ACHN (cell line): ENCODE measurements around the gene PGM2.
A peak's percentile ranks its signal among the peaks of the same experiment; 100 is the strongest.

ENCODE experiments used
- DNase-seq: peaks from one replicate; pipeline ENCODE4 v3.0.0-alpha.2; 2015
- in situ Hi-C: cut with HindIII; loops from 2 replicates; pipeline ENCODE4 v1.10.0; 2017; ENCODE audit warnings: low sequenced_read_pairs, low pct_ligation_motif_present, low pct_unique_long_range_greater_than_20kb

Gene PGM2

DNA sequence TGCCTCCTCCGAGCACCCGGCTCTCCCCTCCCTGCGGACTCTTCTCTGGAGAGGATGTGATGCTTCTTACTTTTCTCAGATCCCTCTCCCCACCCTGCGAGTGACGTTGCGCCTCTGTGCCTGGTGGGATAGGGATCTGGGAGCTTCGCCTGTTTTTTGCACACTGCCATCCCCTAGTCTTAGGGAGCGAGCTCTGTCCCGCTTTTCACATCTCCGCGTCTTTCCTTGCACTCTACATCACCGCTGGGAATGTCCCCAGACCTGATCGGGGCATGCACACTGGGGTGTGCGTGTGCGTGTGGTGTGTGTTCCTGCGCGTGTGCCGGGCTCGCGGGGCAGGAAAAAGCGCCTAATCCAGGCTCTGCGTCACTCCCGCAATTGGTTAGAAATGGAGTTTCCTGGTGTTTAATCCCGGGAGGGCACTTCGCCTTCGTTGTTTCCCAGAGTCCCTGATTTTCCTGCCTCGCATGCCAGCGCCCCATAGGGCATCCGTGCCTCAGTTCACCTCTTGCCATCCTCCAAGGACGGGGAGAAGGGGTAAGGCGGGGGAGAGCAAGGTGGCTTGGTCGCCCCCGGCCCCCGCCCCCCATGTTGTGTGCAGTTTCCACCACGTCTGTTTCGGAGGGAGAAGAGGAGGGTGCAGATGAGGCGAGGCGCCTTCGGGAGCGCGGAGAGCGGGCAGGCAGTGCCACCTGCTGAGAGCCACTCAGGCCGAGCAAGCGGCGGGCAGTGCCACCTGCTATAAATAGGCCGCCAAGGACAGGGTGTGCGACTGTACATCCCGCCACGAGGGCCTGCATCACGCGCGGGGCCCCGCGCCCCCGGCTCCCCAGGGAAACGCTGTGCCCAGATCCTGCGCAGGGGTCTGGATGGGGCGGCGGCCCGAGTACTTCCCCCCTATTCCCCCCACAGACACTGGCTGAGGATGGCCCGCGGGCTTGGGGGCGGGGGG lies 63.6 kb downstream of the PGM2 start:
- in situ Hi-C loops, result no loop called here
- peak; percentile 23 for DNase-seq

DNA sequence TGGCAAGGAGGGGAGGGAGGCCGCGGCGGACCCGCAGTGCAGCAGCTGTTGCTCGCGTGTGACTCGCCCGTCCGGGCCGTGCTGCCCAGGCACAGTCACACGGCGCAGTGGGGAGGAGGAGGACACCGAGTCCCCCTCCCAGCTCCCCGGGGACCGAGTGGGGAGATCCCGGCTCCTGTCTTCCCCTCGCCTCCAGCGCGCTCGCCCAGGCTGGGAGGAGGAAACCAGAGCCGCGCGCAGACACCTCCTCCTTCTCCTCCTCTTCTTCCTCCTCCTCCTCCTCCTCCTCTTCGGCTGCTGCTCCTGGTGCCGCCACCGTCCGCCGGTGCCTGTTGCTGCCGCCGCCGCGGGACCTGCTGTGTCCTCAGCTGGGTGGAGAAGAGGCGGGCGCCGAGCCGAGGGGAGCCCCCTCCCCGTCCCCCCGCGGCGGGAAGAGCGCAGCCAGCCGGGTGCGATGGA lies 64.3 kb downstream of the PGM2 start, which contains the start of gene TBC1D1:
Gene TBC1D1, plus strand, starts transcription at position 284 of the 459 bp plus-strand sequence. CDS start 11,012 bp downstream, outside the sequence.
- in situ Hi-C loops, result no loop called here
- peak; percentile 9 for DNase-seq

DNA sequence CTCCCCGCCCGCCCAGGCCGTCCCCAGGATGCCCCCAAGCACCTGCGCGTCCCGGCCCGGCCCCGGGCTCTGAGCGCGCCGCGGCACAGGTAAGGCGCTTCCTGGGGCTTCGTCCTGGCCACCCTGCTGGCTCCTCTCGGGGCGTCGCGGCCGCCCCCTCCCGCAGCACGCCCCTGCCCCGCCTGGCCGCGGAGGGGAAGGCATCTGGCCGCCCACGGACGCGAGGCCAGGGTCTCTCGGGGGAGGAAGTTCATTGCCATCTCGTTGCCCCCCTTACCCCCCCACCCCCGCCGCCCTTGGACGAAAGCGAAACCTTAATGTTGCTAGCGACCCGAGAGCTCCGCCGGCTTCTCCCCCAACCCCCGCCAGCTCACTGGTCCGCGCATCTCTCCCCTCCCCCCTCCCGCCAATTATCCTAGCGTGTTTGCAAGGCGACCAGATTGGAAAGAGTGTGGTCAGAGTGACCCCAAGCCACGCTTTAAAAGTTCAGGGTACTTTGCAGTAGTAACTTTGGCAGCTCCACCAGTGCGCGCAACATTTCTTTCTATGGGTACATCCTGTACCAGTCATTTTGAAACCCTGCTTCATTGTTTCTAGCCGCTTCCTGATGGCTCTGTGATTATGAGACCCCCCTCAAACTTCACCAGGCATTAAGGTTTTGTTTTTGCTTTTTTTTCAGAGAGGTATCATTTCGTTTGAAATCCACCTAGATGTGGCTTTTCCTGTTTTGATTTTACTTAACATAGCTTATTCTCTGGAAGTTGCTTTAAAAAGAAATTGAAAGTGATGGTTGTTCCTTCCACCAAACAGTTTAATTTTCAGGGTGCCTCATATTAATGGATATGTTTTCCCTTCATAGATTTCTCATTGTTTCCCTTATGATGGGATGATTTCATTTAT lies 65.0 kb downstream of the PGM2 start:
- in situ Hi-C loops, result no loop called here
- peak; percentile 22 for DNase-seq

DNA sequence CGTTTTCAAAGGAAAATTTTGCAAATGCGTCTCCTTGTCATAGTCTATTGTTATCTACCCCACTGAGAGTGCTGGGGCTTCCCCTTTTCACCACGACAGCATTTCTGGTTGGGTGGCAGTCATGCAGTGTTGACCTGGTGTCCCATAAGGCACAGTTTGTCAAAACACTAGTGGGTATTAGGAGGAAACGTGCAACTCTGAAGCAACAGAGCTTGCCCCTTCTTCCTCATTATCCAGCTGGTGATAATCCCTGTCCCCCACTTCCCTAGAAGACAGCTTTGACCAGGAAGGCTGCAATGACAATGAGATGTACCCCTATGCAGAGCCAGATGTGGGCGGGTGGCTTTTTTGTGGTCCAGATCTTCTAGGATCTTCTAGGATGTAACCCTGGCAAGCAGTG lies 66.2 kb downstream of the PGM2 start:
- in situ Hi-C loops, result no loop called here
- DNase-seq, result no peak

DNA sequence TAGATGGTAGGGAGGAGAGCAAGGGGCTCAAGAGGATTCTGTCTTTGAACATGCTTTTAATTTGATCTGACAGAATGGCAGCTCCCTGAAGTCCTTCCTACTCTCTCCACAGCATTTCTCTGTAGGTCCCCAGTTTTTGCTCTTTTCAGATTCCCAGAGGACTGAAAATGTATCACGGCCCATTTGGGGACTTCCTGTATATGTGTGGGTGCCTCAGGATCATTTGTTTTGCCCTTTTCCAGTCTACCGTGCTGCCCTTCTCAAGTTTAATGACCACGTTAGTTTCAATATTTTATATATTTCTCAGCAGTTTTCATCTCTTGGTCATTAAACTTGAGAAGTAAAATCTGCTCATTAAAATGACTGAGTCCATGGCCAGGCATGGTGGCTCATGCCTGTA lies 66.7 kb downstream of the PGM2 start:
- in situ Hi-C loops, result no loop called here
- no peak for DNase-seq

DNA sequence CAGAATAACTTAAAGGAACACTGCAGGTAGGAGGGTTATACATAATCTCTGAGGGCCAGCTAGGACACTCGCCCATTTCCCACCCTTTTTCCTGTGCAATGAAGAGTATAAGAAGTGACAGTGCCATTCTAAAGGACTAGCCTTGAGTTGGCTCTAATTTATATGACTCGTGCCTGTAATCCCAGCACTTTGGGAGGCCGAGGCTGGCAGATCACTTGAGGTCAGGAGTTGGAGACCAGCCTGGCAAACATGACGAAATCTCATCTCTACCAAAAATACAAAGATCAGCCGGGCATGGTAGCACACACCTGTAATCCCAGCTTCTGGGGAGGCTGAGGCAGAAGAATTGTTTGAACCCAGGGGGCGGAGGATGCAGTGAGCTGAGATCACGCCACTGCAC lies 68.8 kb downstream of the PGM2 start:
- in situ Hi-C loops, result no loop called here
- DNase-seq, result no peak

DNA sequence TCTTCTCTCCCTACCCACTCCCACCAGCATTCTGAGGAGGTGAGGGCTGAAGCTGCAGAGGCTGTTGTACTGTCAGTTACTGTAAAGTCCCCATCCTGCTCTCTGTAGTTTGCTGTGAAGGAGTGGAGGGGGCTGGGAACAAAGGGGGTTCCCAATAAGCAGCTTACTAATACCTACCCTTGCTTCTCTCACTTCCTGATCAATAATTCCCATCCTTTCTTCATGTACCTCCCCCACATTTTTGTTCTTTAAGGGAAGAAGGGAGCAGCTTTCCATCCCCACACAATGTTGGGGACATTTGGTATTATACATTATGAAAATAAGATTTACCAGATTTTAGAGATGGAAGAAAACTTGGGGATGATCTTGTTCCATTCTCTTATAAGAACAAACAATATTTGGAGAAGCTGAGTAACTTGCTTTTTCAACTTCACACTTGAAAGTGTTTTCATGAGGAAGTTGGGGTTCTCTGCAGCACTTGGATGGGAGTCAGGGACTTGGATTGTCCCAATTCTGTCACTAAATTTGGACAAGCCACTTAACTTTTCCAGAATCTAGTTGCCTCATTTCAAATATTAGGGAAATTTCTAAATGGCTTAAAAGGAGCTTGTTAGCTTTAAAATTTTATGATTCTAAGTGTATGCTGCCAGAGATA lies 69.8 kb downstream of the PGM2 start:
- in situ Hi-C loops, result no loop called here
- no peak for DNase-seq

DNA sequence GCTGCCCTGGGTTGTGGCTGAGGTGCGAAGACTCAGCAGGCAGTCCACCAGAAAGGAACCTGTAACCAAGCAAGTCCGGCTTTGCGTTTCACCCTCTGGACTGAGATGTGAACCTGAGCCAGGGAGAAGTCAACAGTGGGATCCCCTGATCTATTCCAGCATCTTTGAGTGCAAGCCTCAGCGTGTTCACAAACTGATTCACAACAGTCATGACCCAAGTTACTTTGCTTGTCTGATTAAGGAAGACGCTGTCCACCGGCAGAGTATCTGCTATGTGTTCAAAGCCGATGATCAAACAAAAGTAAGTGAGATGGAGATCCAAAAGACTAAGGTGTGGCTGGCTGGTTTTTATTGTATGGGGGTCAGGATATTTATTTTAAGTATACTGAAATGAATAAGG lies 75.7 kb downstream of the PGM2 start:
- in situ Hi-C loops, result no loop called here
- no peak for DNase-seq

DNA sequence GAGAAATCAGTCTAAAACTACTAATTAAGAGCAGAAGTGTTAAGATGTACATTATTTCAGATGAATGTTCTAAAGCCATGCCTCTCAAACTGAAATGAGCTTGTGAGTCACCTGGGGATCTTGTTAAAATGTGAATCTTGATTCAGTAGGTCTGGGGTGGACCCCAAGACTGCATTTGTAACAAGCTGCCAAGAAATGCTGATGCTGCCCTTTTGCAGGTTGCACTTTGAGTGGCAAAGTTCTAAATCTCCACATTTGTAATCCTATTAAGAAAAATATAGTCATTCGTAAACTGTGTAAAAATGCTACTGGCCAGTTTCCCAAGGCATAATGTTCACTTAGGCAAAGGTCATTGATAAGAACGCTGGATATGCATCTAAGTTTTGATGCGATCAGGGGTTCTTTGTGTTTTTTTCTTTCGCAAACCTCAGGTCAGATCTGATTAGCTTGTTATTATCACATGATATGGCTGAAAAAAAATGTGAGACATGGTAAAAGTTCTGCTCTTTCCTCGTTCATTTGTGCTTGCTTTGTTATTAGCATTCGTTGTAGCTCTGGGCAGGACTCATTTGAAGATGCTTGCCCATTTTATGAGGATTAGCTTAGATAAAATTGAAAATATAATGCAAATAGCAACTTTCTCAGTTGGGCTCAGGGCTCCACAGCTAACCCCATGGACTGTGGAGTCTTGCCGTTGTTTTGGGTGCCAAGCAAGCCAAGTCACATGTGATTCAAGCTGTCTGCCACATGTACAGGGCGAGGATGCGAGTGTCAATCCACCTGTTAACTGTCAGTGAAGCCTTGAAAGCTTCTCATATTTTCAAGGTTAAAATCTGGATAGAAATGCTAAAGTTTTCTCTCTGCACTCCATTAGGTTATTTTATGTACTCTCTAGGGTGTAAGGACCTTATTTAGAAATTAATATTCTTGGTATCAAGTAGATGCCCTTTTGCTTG lies 76.5 kb downstream of the PGM2 start:
- DNase-seq, result no peak
- in situ Hi-C loops, result no loop called here

DNA sequence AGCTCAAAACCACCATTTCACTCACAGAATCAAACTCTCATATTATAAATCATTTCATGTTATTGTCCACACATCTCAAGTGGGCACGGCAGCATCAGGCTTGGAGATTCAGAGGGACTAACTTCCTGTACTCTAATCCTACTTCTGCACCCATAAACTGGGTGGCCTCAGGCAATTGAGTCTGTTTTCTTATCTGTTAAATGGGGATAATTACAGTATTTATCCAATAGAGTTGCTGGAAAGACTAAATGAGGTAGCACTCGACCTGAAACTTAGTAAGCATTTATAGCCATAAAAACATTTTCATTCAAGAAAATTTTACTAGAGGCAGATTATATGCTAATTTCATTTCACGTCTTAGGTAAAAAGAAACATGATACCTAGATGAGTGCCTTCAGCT lies 77.4 kb downstream of the PGM2 start:
- no peak for DNase-seq
- in situ Hi-C loops, result no loop called here

DNA sequence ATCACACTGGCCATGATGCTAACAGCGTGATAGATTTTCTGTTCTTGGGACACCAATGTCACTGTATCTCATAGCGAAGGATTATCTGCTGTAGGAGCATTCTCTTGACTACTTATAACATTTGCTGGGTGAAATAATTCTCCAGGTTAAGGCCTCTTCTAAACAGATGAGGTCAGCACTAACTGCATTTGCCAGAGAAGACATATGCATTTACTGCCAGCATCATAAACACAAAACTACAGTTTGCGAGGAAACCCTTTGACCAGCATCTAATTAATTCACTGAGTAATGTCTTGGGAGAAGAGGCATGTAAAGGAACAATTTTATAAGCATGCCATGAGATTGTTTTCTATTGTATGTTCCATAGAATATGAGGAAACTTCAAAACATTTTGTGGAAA lies 78.3 kb downstream of the PGM2 start:
- in situ Hi-C loops, result no loop called here
- no peak for DNase-seq

DNA sequence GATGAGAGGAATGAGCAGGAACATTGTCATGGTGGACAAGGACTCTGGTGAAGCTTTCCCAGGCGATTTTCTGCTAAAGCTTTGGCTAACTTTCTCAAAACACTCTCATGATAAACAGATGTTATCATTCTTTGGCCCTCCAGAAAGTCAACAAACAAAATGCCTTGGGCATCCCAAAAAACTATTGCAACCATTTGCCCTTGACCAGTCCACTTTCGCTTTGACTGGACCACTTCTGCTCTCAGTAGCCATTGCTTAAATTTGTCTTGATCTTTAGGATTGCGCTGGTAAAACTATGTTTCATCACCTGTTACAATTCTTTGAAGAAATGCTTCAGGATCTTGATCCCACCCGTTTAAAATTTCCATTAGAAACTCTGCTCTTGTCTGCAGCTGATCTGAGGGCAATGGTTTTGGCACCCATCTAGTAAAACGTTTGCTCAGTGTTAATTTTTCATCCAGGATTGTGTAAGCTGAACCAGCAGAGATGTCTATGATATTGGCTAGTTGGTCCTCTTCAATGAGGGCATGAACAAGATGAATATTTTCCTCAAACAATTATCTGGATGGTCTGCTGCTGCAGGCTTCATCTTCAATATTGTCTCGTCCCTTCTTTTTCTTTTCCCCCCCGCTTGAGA lies 79.2 kb downstream of the PGM2 start:
- in situ Hi-C loops, result no loop called here

DNA sequence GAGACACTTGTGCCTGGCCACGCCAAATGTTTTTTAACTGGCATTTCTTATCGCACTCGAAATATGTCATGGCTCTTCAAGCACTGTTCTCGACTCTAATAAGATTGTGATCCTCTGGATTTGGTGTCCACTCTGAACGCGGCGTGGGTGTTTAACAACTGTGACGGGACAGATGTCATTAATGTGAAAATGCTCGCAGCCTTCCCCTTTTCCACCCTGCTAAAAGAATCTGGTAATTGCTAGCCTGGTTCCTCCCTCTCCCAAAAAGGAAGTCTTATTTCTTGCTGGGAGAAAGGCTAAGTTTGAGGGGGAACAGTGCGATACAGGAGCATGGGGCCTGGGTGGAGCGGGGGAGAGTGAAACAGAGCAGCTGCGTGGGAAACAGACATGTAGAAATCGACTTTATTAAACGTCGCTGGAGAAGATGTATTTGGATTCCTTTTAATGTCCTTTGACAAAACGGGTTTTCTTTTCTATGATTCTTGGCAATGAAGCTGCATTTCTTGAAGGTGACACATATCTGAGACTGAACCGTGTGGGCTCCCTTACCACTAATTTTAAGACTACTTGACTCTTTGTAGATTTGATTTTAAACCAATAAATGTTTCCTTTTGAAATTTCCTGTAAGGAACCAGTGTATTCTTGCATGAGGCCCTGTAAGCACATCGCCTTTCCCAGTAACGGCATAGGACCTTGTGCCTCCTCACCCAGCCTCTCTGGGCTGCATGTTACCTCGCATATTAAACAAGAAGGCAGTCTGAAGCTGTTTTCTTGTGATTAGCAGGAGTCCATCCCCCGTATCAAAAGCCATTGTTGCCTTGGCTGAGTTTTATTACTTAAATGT lies 82.2 kb downstream of the PGM2 start:
- peak; percentile 9 for DNase-seq
- in situ Hi-C loops, result no loop called here

More for the DNA sequence above, 79.2 kb downstream of the PGM2 start:
- DNase-seq, result no peak

DNA sequence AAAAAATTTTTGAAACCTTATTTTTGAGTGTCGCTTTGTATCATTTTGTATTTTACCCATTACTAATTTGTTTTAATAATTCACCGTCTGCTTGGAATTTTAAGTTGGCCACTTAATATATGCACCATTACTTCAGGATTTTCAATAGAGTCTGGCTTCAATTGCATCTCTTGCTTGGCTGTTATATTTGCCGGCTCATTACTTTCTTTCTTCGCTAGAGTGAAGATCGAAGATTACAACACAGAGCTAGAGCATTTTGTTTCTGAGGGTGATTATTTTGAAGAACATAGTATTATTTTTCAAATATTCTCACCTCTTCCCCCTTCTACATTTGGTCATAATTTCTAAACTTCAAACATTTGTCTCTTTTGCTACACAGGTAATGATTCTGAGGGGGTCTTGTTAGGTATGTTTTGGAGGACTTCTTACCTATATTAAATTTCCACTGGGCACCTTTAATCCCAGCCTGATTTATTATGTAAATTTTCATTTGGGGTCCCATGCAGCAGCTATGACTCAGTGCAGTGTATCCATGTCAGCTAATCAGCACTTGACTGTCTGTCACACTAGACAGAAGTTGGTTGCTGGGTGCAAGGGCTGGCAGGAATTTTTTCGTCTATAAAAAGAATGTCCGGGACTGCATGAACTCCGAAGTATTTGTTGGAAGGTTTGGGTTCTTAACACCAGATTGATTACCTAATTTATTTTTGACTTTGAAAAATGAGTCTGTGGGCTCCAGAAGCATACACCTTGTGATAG lies 83.0 kb downstream of the PGM2 start:
- in situ Hi-C loops, result no loop called here
- DNase-seq, result no peak

DNA sequence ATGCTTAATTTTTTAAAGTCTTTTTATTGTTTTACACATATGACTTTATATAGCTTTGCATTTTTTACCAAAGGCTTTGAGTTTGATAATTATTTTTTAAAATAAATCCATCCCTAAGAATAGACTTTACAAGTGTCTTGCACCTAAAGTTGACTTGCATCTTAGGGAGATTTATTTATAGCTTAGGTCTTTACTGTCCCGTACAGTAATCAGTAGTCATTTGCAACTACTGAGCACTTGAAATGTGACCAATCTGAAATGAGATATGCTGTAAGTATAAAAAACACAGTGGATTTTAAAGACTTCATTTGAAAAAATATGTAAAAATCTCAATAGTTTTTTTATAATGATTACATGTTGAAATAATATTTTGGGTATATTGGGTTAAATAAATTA lies 83.6 kb downstream of the PGM2 start:
- in situ Hi-C loops, result no loop called here
- DNase-seq, result no peak
